Activated CD4-positive, alpha-beta memory T cell treated with anti-CD3 and anti-CD28 coated beads, Interleukin-2, amount 10 ng/mL, durations not matched to agents 7 days and 5 days (primary cell): ENCODE data around the gene HOXD10. TPM values are rescaled to one million over a fixed set of nuclear protein-coding genes. Genes with fewer than 3 reads are reported as not detected.

Experiments
- CTCF ChIA-PET: fragments of 350-600 bp; sonication (Branson Sonifier 250); formaldehyde crosslinking; loops from one replicate; lab custom pipeline; 2021; ENCODE audit warnings: antibody characterized with exemption, inconsistent platforms; lab: Charles Lee
- POLR2A ChIA-PET: fragments of 350-600 bp; sonication (Branson Sonifier 250); formaldehyde crosslinking; loops from one replicate; lab custom pipeline; 2021; ENCODE audit warnings: antibody characterized with exemption; lab: Charles Lee
- DNase-seq: peaks from one replicate; pipeline ENCODE4 v3.0.0-alpha.2; 2020
- H3K27ac Mint-ChIP-seq: one replicate; pipeline ENCODE4 v1.8.0; 2021; ENCODE audit warnings: mild to moderate bottlenecking, mixed read lengths
- H3K27me3 Mint-ChIP-seq: one replicate; pipeline ENCODE4 v1.8.0; 2021; ENCODE audit warnings: mixed read lengths
- H3K36me3 Mint-ChIP-seq: one replicate; pipeline ENCODE4 v1.8.0; 2021; ENCODE audit warnings: low read depth, mixed read lengths
- H3K4me1 Mint-ChIP-seq: one replicate; pipeline ENCODE4 v1.8.0; 2021; ENCODE audit warnings: mixed read lengths
- H3K4me3 Mint-ChIP-seq: one replicate; pipeline ENCODE4 v1.8.0; 2021; ENCODE audit warnings: mild to moderate bottlenecking, mixed read lengths
- H3K9me3 Mint-ChIP-seq: one replicate; pipeline ENCODE4 v1.8.0; 2021; ENCODE audit warnings: mixed read lengths
- total RNA-seq, 2 experiments: library from RNA; stranded (reverse); gene quantifications; one replicate each; pipeline ENCODE4 v1.2.3, GENCODE V29; 2021

HOXD10 gene
- total RNA-seq, 2 experiments from 2014 or later, result not detected

DNA sequence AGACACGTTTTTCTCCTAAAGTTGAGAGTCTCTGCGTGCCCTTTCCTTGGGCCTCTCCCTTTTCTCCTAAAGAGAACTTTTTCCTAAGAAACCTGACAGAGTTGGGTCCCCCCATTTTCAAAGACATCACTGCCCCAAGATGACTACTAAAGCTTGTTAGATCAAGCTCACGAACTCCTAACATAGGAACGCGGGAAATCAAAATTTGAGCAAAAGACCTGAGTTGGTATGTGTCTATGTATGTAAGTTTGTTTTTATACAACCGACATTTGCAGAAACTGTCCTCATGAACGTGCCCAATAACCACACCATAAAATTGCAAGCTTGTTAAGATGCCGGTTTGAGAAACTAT is 22.7 kb upstream of the HOXD10 start:
- Mint-ChIP-seq H3K4me1 (peaks cover 22% of the 10 kb centered on the region), H3K9me3 (no peaks in the 10 kb centered on the region), H3K27ac (no peak overlapping the region), H3K27me3 (peaks cover 92% of the 10 kb centered on the region), H3K4me3 (no peak overlapping the region), H3K36me3 (peaks cover 4% of the 10 kb centered on the region)
- POLR2A ChIA-PET, result no interaction called here
- no peak for DNase-seq
- CTCF ChIA-PET, result interaction anchor here (0.7 to 1.2 kb wide), 3 partner anchors 9 to 404 kb away, joined by 3 to 6 read pairs (median 4); no protein-coding TSS in a partner anchor

DNA sequence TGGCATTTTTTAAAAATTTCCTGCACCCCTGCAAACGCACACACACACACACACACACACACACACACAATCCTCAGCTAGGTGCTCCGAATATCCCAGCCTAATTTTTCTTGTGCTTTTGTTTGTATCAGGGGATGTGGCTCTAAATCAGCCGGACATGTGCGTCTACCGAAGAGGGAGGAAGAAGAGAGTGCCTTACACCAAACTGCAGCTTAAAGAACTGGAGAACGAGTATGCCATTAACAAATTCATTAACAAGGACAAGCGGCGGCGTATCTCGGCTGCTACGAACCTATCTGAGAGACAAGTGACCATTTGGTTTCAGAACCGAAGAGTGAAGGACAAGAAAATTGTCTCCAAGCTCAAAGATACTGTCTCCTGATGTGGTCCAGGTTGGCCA is 22.2 kb upstream of the HOXD10 start:
- peaks cover 92% of the 10 kb centered on the region for H3K27me3 Mint-ChIP-seq
- H3K9me3 Mint-ChIP-seq, result no peaks in the 10 kb centered on the region
- no peak for DNase-seq
- ChIA-PET POLR2A (no interaction called here), CTCF (interaction anchor here (0.7 to 1.2 kb wide), 3 partner anchors 9 to 404 kb away, joined by 3 to 6 read pairs (median 4); no protein-coding TSS in a partner anchor)
- H3K4me1 Mint-ChIP-seq, result peaks cover 22% of the 10 kb centered on the region
- H3K36me3 Mint-ChIP-seq, result peaks cover 4% of the 10 kb centered on the region
- no peak overlapping the region for H3K4me3 Mint-ChIP-seq
- H3K27ac Mint-ChIP-seq, result no peak overlapping the region

DNA sequence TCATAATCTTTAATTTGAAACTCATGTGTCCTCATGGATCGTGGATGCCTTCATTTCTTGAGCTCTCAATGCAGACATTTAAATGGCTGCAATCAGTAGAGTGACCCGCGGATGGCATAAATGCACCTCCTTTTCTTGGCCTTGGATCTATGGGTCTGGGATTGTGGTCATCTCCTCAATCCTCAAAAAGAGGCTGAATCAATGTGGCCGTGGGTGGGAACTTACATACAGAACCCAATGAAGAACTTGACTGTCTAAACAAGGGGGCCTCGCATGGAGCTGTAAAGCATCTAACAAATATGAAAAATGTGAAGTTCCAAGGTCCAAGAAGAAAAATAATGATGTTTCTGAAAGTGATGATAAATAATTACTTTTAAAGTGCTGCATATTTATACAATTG is 21.2 kb upstream of the HOXD10 start:
- no peak for DNase-seq
- Mint-ChIP-seq H3K9me3 (no peaks in the 10 kb centered on the region), H3K36me3 (peaks cover 4% of the 10 kb centered on the region), H3K4me1 (peaks cover 22% of the 10 kb centered on the region), H3K27me3 (peaks cover 88% of the 10 kb centered on the region), H3K4me3 (no peak overlapping the region), H3K27ac (no peak overlapping the region)
- POLR2A ChIA-PET, result no interaction called here
- CTCF ChIA-PET, result interaction anchor here (1.5 to 3.5 kb wide), 6 partner anchors 25 to 1052 kb away, joined by 3 to 76 read pairs (median 7); no protein-coding TSS in a partner anchor

DNA sequence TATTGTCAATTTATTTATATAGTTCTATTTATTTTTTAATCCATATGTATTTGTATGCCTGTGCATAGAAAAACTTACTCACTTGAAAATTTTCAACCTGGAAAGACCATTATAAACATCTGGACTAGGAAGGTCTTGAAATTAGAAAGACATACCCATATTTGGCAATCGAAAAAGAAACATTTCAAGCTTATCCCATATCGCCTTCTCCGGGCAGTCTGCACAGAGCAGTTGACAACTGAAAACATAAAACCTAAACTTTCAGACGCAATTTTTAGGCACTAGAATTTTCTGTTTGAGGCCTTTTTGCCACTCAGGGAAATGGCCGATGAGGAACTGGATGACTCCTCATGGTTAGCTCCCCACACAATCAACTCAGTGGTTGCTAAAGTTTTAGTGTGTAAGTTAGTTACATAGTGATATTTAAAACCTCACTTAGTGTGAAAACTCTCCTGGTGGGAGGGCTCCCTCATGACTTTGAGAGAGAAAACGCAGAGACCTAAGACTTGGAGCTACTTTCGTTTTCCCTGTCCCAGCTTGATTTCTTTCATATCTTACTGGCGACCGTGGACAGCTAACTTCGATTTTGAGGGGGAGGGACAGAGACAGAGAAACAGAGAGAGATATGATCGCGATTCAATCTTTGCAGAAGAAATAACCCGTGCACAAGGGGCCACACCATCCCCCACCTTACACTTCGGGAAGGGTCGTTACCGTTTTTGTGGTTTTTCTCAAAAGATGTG is 20.2 kb upstream of the HOXD10 start:
- Mint-ChIP-seq H3K4me1 (peaks cover 22% of the 10 kb centered on the region), H3K36me3 (peaks cover 4% of the 10 kb centered on the region), H3K9me3 (no peaks in the 10 kb centered on the region), H3K4me3 (peak overlapping the region; percentile 52), H3K27me3 (peaks cover 88% of the 10 kb centered on the region), H3K27ac (no peak overlapping the region)
- ChIA-PET CTCF (interaction anchor here (0.5 to 3.5 kb wide), 16 partner anchors 11 to 1051 kb away, joined by 3 to 76 read pairs (median 4); no protein-coding TSS in a partner anchor), POLR2A (no interaction called here)
- DNase-seq, result no peak

DNA sequence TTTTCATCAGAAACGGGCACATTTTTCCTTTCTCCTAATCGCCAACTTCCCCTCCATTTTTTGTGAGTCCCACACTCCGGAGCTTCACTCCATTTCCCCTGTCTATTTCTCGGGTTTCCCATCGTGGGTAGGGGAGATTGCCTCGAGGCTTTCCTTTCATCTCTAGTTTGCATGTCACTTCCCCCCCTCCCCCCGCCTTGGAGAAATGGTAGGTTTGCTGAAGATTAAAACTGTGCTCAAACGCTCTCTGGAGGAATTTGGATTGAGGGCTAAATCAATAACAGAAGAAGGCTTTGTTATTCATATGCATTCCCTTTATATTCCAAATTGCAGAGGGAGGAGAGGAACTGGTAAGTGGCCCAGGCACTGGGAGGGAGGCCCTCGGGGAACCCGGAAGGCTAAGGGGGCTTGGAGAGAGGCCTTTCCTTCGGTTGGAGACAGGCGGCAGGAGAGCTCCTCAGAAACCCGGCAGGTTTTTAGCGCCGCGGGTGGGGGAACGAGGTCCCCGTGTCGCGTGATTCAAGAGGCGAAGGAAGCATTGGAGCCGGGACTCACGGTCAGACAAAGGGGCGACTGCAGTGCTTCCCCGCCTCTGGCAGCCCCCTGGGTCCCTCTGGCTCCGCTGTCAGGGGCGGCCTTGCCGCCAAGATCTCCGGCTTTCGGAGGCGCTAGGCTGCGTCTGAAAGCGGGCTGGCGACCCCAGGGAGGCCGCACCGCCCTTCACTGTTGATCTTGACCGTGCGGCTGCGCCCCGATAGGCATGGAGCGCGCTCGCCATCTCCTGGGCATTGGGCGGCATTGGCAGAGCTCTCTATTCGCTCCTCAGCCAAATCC is 19.4 kb upstream of the HOXD10 start:
- Mint-ChIP-seq H3K4me1 (peaks cover 17% of the 10 kb centered on the region), H3K27me3 (peaks cover 88% of the 10 kb centered on the region), H3K9me3 (no peaks in the 10 kb centered on the region), H3K27ac (no peak overlapping the region), H3K36me3 (no peaks in the 10 kb centered on the region), H3K4me3 (peak overlapping the region; percentile 60)
- peak; percentile 64 for DNase-seq
- ChIA-PET POLR2A (no interaction called here), CTCF (interaction anchor here (0.5 to 3.5 kb wide), 20 partner anchors 12 to 1651 kb away, joined by 3 to 76 read pairs (median 3); no protein-coding TSS in a partner anchor)

DNA sequence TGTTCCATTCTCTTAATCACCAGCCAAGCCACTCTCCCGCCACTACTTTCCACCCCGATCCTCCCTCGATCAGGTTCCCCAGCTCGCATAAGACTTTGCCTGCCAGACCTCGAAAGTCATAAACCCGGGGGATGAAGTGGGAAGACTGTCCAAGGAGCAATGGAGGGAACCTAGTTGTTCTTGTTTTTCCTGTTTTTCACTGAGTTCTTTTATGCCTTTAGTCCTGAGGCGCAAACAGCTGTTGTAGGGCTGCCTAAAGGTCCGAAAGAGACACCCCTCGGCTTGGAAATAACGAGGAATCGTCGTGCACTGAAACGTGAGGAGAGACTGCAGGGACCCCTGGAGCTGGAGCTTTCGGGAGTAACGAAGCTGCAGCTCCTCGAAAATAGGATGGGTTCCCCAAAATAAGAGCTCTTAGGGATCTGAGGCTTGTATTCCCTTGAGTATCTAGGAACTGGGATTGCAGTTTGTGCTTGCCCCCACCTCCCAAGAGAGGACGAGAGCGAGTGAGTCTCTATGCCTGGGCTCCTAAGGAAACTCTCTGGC is 18.7 kb upstream of the HOXD10 start:
- Mint-ChIP-seq H3K4me1 (peaks cover 17% of the 10 kb centered on the region), H3K9me3 (no peaks in the 10 kb centered on the region), H3K4me3 (peak overlapping the region; percentile 60), H3K36me3 (no peaks in the 10 kb centered on the region), H3K27ac (no peak overlapping the region), H3K27me3 (peaks cover 94% of the 10 kb centered on the region)
- DNase-seq, result no peak
- POLR2A ChIA-PET, result no interaction called here
- CTCF ChIA-PET, result interaction anchor here (0.9 to 3.5 kb wide), 8 partner anchors 16 to 894 kb away, joined by 3 to 76 read pairs (median 4); no protein-coding TSS in a partner anchor

DNA sequence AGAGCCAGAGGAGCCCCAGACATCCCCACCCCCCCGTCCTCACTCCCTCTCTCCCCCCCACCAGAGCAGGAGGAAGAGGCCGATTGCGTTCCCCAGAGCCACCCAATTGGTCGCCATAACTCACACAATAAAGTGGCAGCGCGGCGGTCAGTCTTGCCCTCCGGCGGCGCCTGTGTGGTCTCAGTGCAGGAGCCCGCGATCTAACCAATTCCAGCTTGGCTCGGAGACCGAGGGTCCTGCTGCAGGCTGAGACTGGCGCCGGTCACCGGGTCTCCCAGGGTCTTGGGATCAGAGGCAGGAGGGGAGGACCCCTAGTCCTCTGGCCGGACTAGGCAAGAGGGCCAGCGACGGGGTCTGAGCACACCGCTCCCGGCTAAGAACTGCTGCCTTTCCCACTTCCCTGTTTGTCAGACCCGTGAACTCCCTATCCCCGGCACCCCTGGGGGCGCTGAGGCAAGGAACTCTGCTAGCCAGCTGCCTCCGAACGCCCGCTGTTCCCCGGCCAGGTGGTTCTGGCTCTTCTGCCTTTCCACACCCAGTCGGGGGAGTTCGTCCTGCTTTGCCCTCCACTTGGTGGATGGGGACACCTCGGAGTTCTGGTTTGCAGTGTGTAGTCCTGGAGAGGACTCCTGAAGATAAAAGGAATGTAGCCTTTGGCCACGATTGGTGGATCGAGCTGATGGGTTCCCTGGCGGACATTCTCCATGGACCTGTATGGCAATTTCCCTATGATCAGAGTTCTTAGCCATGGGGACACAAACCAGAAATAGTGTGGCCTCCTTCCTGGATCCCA is 18.0 kb upstream of the HOXD10 start:
- Mint-ChIP-seq H3K27ac (no peak overlapping the region), H3K36me3 (no peaks in the 10 kb centered on the region), H3K9me3 (no peaks in the 10 kb centered on the region), H3K27me3 (peaks cover 94% of the 10 kb centered on the region), H3K4me3 (no peak overlapping the region), H3K4me1 (peaks cover 17% of the 10 kb centered on the region)
- CTCF ChIA-PET, result interaction anchor here (1.0 to 3.5 kb wide), 4 partner anchors 70 to 847 kb away, joined by 3 to 76 read pairs (median 6); no protein-coding TSS in a partner anchor
- POLR2A ChIA-PET, result no interaction called here
- no peak for DNase-seq

DNA sequence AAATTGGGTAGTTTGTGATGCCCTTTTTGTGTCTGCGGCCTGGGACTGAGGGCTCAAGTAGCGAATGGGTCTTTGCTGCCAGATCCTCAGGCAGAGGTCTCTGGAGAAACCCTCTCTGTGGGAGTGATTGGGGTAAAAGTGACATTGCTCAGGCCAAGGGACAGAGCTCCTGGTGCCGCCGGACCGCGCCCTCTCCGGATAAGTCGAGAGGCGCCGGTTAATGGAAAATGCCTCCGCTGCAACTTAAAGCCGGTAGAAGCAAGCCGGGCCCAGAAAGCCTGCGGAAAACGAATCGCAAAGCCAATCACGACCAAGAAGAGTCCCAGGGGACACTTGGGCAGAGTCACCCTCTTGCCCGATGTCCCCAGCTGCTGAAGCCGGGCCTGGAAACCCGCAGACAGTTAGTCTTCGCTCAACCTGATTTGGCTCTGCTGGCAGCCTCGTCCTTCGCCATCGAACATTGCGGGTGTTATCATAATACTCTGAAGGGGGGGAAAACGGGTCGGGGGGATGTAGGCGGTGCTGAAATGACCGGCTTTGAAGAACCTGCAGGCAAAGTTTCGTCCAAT is 17.3 kb upstream of the HOXD10 start:
- CTCF ChIA-PET, result interaction anchor here (3.5 kb wide), 1 partner anchor 410 kb away, joined by 76 read pairs; no protein-coding TSS in a partner anchor
- no peak for DNase-seq
- Mint-ChIP-seq H3K4me1 (peaks cover 17% of the 10 kb centered on the region), H3K9me3 (no peaks in the 10 kb centered on the region), H3K27me3 (peaks cover 94% of the 10 kb centered on the region), H3K36me3 (no peaks in the 10 kb centered on the region), H3K27ac (no peak overlapping the region), H3K4me3 (no peak overlapping the region)
- POLR2A ChIA-PET, result no interaction called here

DNA sequence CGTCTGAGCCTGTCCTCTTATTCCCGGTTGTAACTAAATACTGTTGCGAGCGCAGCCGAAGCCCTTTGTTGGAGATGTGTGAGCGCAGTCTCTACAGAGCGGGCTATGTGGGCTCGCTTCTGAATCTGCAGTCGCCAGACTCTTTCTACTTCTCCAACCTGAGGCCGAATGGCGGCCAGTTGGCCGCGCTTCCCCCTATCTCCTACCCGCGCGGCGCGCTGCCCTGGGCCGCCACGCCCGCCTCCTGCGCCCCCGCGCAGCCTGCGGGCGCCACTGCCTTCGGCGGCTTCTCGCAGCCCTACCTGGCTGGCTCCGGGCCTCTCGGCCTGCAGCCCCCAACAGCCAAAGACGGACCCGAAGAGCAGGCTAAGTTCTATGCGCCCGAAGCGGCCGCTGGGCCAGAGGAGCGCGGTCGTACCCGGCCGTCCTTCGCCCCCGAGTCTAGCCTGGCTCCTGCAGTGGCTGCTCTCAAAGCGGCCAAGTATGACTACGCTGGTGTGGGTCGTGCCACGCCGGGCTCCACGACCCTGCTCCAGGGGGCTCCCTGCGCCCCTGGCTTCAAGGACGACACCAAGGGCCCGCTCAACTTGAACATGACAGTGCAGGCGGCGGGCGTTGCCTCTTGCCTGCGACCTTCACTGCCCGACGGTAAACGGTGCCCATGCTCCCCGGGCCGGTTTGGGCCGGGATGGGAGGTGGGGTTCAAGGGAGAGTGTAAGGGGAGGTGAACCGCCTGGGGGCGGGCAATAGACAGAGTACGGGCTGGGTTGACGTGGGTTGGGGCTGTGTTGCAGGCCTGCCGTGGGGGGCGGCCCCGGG is 16.6 kb upstream of the HOXD10 start, which contains the start of gene HOXD12:
HOXD12 (plus strand) TSS at position 68 of the 819 bp plus-strand sequence; CDS start at position 75, 7 bp downstream.
- CTCF ChIA-PET, result no interaction called here
- no peaks in the 10 kb centered on the region for H3K9me3 Mint-ChIP-seq
- H3K4me1 Mint-ChIP-seq, result peaks cover 17% of the 10 kb centered on the region
- no peaks in the 10 kb centered on the region for H3K36me3 Mint-ChIP-seq
- POLR2A ChIA-PET, result no interaction called here
- peaks cover 94% of the 10 kb centered on the region for H3K27me3 Mint-ChIP-seq
- no peak for DNase-seq
- no peak within 1 kb of the TSS for H3K27ac Mint-ChIP-seq
- no peak within 1 kb of the TSS for H3K4me3 Mint-ChIP-seq

DNA sequence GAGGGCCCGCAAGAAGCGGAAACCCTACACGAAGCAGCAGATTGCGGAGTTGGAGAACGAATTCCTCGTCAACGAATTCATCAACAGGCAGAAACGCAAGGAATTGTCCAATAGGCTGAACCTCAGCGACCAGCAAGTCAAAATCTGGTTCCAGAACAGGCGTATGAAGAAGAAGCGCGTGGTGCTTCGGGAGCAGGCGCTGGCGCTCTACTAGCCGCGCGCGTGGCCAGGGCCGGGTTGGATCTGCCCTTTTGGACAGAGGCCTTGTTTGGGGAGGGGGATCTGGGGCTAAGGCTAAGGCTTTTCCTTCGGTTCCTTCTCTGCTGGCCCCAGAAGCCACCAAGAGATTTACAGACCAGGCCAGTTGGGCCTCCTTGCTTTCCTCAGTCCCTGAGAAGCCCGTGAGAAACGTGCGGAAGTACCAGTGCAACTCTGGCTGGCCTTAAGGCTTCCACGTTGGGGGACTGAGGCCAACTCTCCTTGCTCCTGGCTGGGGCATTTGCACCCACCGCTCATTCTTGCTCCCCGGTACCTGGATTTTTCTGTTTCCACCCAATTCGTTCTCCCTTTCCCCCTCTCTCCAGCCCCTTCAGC is 15.9 kb upstream of the HOXD10 start:
- no peaks in the 10 kb centered on the region for H3K36me3 Mint-ChIP-seq
- no peak overlapping the region for H3K27ac Mint-ChIP-seq
- no peaks in the 10 kb centered on the region for H3K9me3 Mint-ChIP-seq
- ChIA-PET POLR2A (no interaction called here), CTCF (no interaction called here)
- H3K4me1 Mint-ChIP-seq, result peaks cover 17% of the 10 kb centered on the region
- no peak for DNase-seq
- H3K27me3 Mint-ChIP-seq, result peaks cover 94% of the 10 kb centered on the region
- H3K4me3 Mint-ChIP-seq, result no peak overlapping the region

DNA sequence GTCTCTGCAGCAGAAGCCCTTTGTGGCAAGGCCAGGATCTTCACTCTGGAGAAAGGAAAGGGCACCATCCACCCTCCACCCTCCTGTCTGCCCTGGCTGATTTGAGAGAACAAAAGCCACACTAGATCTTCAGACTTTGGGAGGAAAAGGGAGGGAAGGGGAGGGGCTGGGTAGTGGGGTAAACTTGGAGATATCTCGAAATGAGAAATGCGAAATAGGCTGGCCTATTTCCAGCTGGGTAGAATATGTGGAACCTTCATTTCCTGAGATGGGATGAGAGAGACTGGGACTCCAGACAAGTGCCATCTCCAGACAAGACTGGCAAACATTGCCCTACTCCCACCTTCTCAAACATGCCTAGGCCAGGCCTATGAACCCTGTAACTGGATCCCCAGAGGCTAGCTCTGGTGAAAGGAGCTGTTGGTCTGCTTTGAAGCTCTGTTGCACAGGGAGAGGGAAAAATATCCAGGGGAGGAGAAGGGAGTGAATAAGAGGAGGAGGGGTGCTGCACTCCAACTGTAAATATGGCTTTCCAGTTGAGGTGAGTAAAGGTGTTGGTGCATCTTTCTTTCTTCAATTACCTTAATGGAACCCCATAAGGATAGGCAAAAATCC is 15.3 kb upstream of the HOXD10 start:
- DNase-seq, result no peak
- no peak overlapping the region for H3K4me3 Mint-ChIP-seq
- no peaks in the 10 kb centered on the region for H3K9me3 Mint-ChIP-seq
- ChIA-PET CTCF (no interaction called here), POLR2A (no interaction called here)
- peaks cover 18% of the 10 kb centered on the region for H3K4me1 Mint-ChIP-seq
- no peak overlapping the region for H3K27ac Mint-ChIP-seq
- peaks cover 95% of the 10 kb centered on the region for H3K27me3 Mint-ChIP-seq
- peaks cover 3% of the 10 kb centered on the region for H3K36me3 Mint-ChIP-seq
